Stimulated activated naive CD8-positive, alpha-beta T cell treated with anti-CD3 and anti-CD28 coated beads, Interleukin-15, Interleukin-2, amounts not matched to agents 100 U/mL and 50 U/mL, for 24 hours (primary cell): ENCODE data around the gene TMEM94.
"Not testable (repeated sequence)": the region's sequence is repeated elsewhere in the genome, so short reads cannot be mapped to it uniquely, and the experiment has no call there.

Experiments used
- ATAC-seq: fragments of 150-1000 bp; cut with Tn5 transposase; one replicate; pipeline ENCODE4 v1.10.0; 2021
- DNase-seq: peaks from one replicate; pipeline ENCODE4 v3.0.0; 2021

TMEM94 gene

GRCh38 chr17:75477490-75477862 lies 21.0 kb downstream of the TMEM94 start:
- ATAC-seq, result not testable (repeated sequence)

GRCh38 chr17:75478508-75478907 lies 22.1 kb downstream of the TMEM94 start:
- ATAC-seq (no peak), DNase-seq (no peak)

More at GRCh38 chr17:75477490-75477862, 21.0 kb downstream of the TMEM94 start:
- not testable (repeated sequence) for DNase-seq

- DNase-seq, result no peak
- no peak for ATAC-seq
Measured at GRCh38 chr17:75480281-75480680, 23.8 kb downstream of the TMEM94 start.

GRCh38 chr17:75481194-75482068 lies 25.0 kb downstream of the TMEM94 start:
- DNase-seq, result no peak
- no peak for ATAC-seq

GRCh38 chr17:75482098-75482942 lies 25.9 kb downstream of the TMEM94 start:
- ATAC-seq, result no peak
- DNase-seq, result no peak

- ATAC-seq (no peak), DNase-seq (no peak)
Measured at GRCh38 chr17:75485688-75486087, 29.3 kb downstream of the TMEM94 start.

- DNase-seq, result no peak
- no peak for ATAC-seq
Measured at GRCh38 chr17:75486151-75486550, 29.7 kb downstream of the TMEM94 start.

- DNase-seq (no peak), ATAC-seq (no peak)
Measured at GRCh38 chr17:75486951-75487350, 30.5 kb downstream of the TMEM94 start.

GRCh38 chr17:75487351-75488070 lies 31.1 kb downstream of the TMEM94 start:
- DNase-seq (peak; percentile 59), ATAC-seq (peak; percentile 60)

- DNase-seq (no peak), ATAC-seq (no peak)
Measured at GRCh38 chr17:75488693-75489510, 32.5 kb downstream of the TMEM94 start.

- ATAC-seq (no peak), DNase-seq (no peak)
Measured at GRCh38 chr17:75489511-75489955, 33.1 kb downstream of the TMEM94 start.

- ATAC-seq (no peak), DNase-seq (no peak)
Measured at GRCh38 chr17:75490173-75490743, 33.8 kb downstream of the TMEM94 start.

- no peak for ATAC-seq
- DNase-seq, result no peak
Measured at GRCh38 chr17:75490953-75491649, 34.7 kb downstream of the TMEM94 start.

- ATAC-seq (no peak), DNase-seq (no peak)
Measured at GRCh38 chr17:75491680-75492079, 35.2 kb downstream of the TMEM94 start.

GRCh38 chr17:75492555-75493168 lies 36.2 kb downstream of the TMEM94 start:
- no peak for DNase-seq
- no peak for ATAC-seq

GRCh38 chr17:75493476-75494129 lies 37.2 kb downstream of the TMEM94 start:
- no peak for DNase-seq
- no peak for ATAC-seq

GRCh38 chr17:75494326-75494877 lies 38.0 kb downstream of the TMEM94 start:
- no peak for ATAC-seq
- DNase-seq, result no peak

GRCh38 chr17:75496005-75496404 lies 39.6 kb downstream of the TMEM94 start:
- DNase-seq, result no peak
- no peak for ATAC-seq

GRCh38 chr17:75498039-75498725 lies 41.7 kb downstream of the TMEM94 start:
- no peak for DNase-seq
- ATAC-seq, result no peak
